ENCODE measurements around the gene MRPL41. TPM values are rescaled to one million over a fixed set of nuclear protein-coding genes. Genes with fewer than 3 reads are reported as not detected.
A peak's percentile ranks its signal among the peaks of the same experiment; 100 is the strongest.

MRPL41 gene
- total RNA-seq, 4 donors from 2014 or later, result 77.1 to 161 (median 98.3) TPM

DNA sequence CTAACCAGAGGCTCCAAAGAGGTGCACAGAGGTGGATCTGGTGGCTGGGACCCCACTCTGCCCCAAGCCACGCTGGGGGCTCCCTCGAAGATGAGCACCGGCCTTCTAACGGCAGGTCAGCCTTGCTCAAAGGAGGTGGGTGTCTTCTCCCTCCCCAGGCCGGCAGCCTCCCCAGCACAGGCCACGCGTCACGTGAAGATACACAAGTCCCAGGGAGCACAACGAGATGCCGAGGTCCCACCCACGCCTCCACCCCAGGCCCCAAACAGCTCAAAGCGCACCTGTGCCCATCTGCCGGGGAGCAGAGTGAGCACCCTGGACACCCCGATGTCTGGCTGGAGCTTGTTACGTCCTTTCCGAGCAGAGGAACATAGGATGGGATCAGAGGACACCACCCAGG is 13.6 kb upstream of the MRPL41 start:
- Histone ChIP-seq H3K36me3 (peaks cover 0 to 66% (median 0%) of the 10 kb centered on the region in 3 donors), H3K4me1 (peaks cover 0 to 11% (median 4%) of the 10 kb centered on the region in 4 donors), H3K9me3 (no peaks in the 10 kb centered on the region), H3K4me3 (no peak overlapping the region), H3K27me3 (no peaks in the 10 kb centered on the region), H3K27ac (no peak overlapping the region)
- WGBS, 2 donors, result 91 to 95% methylated on average over 15 of the region's 16 CpGs
- TF ChIP-seq EP300 (IDR thresholded peaks at IDR 0.05) (no peak), POLR2A (IDR thresholded peaks at IDR 0.05) (no peak)
- TF ChIP-seq, protein P1, sequence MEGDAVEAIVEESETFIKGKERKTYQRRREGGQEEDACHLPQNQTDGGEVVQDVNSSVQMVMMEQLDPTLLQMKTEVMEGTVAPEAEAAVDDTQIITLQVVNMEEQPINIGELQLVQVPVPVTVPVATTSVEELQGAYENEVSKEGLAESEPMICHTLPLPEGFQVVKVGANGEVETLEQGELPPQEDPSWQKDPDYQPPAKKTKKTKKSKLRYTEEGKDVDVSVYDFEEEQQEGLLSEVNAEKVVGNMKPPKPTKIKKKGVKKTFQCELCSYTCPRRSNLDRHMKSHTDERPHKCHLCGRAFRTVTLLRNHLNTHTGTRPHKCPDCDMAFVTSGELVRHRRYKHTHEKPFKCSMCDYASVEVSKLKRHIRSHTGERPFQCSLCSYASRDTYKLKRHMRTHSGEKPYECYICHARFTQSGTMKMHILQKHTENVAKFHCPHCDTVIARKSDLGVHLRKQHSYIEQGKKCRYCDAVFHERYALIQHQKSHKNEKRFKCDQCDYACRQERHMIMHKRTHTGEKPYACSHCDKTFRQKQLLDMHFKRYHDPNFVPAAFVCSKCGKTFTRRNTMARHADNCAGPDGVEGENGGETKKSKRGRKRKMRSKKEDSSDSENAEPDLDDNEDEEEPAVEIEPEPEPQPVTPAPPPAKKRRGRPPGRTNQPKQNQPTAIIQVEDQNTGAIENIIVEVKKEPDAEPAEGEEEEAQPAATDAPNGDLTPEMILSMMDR (IDR thresholded peaks at IDR 0.05), result no peak
- no peak for DNase-seq (ENCODE audit: low spot score in 2 of 2)

DNA sequence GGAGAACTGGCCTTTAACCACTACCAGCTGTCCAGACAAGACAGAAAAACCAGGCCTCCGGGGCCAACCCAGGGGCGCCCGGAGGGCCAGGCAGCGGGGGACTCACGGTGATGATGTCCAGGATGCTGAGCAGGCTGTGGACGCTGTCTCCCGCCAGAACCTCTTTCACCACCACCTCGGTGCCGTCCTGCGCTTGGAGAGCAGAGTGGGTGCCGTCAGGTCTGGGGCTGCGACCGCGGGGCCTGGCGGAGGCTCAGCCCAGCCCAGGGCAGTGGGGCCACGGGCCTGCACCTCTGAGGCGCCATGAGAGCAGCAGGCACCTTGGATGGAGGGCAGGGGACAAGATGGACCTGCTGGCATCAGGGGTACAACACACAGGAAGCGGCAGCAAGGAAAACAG is 11.1 kb upstream of the MRPL41 start:
- peaks cover 0 to 74% (median 0%) of the 10 kb centered on the region in 3 donors for H3K36me3 ChIP-seq
- H3K4me3 ChIP-seq, result no peak overlapping the region
- no peak for DNase-seq (ENCODE audit: low spot score in 2 of 2)

DNA sequence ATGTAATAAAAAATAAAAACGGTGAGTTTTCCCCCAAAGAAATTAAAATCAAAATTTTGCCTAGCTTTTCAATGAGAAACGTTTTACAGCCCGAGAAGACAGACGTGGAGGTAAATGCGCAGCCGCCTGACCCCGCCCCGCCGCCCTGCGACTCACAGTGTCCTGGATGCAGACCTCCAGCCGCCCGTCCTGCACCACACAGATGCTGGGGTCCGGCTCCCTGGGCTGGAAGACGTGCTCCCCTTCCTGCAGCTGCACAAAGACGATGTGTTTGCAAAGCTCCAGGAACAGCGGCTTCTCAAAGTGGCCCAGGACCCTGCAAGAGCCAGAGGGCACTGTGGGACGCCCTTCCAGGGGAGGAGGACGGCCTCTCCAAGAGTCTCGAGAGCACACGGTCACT is 9.2 kb upstream of the MRPL41 start:
- 77 to 78% methylated on average over 17 to 20 of the region's 20 CpGs for WGBS, 2 donors
- no peak for TF ChIP-seq POLR2A (IDR thresholded peaks at IDR 0.05)
- no peak for TF ChIP-seq EP300 (IDR thresholded peaks at IDR 0.05)
- TF ChIP-seq, protein P1 (IDR thresholded peaks at IDR 0.05), result no peak
- Histone ChIP-seq H3K4me1 (peaks cover 0 to 23% (median 0%) of the 10 kb centered on the region in 4 donors), H3K4me3 (no peak overlapping the region), H3K9me3 (no peaks in the 10 kb centered on the region), H3K27me3 (no peaks in the 10 kb centered on the region), H3K27ac (no peak overlapping the region), H3K36me3 (peaks cover 0 to 69% (median 0%) of the 10 kb centered on the region in 3 donors)
- no peak for DNase-seq (ENCODE audit: low spot score in 2 of 2)

More for the DNA sequence above, 11.1 kb upstream of the MRPL41 start:
- TF ChIP-seq EP300 (IDR thresholded peaks at IDR 0.05), result no peak
- TF ChIP-seq, protein P1 (IDR thresholded peaks at IDR 0.05), result no peak
- no peak for TF ChIP-seq POLR2A (IDR thresholded peaks at IDR 0.05)
- no peaks in the 10 kb centered on the region for H3K27me3 ChIP-seq
- WGBS, 2 donors, result 82 to 86% methylated on average over 15 to 18 of the region's 18 CpGs
- peaks cover 0 to 18% (median 0%) of the 10 kb centered on the region in 4 donors for H3K4me1 ChIP-seq
- H3K27ac ChIP-seq, result no peak overlapping the region
- no peaks in the 10 kb centered on the region for H3K9me3 ChIP-seq

DNA sequence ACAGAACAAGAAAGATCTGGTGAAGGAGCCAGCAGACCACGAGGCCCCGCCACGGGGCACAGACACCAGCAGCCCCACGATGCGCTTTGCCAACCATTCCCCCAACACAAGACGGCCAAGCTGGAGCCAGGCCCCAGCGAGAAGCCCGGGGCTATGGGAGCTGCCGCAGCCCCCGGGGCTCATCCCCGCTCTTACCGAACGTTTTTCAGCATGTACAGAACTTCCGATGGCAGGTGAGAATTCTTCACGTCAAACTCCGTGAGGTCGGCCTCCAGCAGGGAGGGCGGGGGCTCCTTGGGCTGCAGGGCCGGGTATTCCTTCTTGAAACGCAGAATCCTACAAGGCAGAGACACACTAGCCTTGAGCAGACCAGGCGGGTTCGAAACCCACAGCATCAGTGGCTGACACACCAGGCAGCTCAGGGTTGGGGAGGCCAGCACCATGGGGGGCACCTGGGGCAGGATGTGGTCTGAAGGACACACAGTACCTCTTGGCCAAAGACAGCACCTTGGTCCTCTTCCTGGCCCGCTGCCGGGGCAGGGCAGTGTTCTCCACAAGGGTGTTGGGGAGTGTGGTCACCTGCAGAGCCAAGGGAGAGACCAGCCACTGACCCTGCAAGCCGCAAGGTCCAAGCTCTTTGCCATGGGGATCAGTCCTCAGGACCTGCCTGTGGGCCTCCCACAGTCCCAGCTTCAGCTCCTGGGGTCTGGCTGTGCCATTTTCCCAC is 8.3 kb upstream of the MRPL41 start:
- DNase-seq (ENCODE audit: low spot score in 2 of 2), result no peak
- peaks cover 0 to 62% (median 0%) of the 10 kb centered on the region in 3 donors for H3K36me3 ChIP-seq
- H3K4me3 ChIP-seq, result no peak overlapping the region
- H3K27ac ChIP-seq, result peak overlapping the region in 3 of 4 donors; percentile 64 to 85 (median 73)
- WGBS, 2 donors, result 93 to 94% methylated on average over 25 of the region's 25 CpGs
- H3K9me3 ChIP-seq, result no peaks in the 10 kb centered on the region
- no peak for TF ChIP-seq POLR2A (IDR thresholded peaks at IDR 0.05)
- no peak for TF ChIP-seq EP300 (IDR thresholded peaks at IDR 0.05)
- TF ChIP-seq, protein P1 (IDR thresholded peaks at IDR 0.05), result no peak
- H3K4me1 ChIP-seq, result peaks cover 0 to 27% (median 0%) of the 10 kb centered on the region in 4 donors
- H3K27me3 ChIP-seq, result no peaks in the 10 kb centered on the region

DNA sequence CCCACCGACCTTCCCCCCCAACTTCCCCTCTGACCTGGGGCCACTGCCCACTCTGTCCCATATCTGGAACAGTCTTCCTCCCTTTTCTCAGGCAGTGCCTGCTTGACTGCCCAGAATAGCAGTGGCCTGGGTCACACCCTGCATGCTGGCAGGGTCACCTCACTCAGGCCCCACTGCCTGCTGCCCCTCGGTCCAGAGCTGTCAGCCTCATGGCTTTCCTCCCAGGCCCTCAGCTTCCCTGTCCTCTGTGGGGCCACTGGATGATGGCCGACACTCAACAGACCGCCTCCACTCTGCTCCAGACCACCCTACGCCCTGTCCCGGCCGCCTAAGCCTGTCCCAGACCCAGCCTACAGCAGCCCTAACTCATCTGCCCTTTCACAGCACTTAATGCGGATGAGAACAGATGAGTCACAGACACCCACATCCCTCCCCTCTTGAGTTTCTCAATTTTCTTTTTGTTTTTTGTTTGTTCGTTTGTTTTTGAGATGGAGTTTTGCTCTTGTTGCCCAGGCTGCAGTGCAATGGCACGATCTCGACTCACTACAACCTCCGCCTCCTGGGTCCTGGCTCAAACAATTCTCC is 7.4 kb upstream of the MRPL41 start:
- WGBS, 2 donors, result 50 to 57% methylated on average over 12 of the region's 12 CpGs

More for the DNA sequence above, 7.4 kb upstream of the MRPL41 start:
- Histone ChIP-seq H3K9me3 (no peaks in the 10 kb centered on the region), H3K4me1 (peaks cover 0 to 36% (median 5%) of the 10 kb centered on the region in 4 donors), H3K27me3 (no peaks in the 10 kb centered on the region), H3K36me3 (peaks cover 0 to 53% (median 0%) of the 10 kb centered on the region in 3 donors), H3K27ac (peak overlapping the region in 3 of 4 donors; percentile 64 to 85 (median 73)), H3K4me3 (no peak overlapping the region)
- DNase-seq (ENCODE audit: low spot score in 2 of 2), result no peak
- TF ChIP-seq, protein P1 (IDR thresholded peaks at IDR 0.05), result no peak
- no peak for TF ChIP-seq POLR2A (IDR thresholded peaks at IDR 0.05)
- TF ChIP-seq EP300 (IDR thresholded peaks at IDR 0.05), result peak in 1 of 2 donors; percentile 33

All from tibial nerve (tissue), 4 donors.